ENCODE data around the gene TMEM132D. TPM values are rescaled to one million over a fixed set of nuclear protein-coding genes. Genes with fewer than 3 reads are reported as not detected.

The TMEM132D gene
- total RNA-seq, 1 experiment from 2014 or later = not detected

- no peak for DNase-seq (ENCODE audit: low spot score)
- Histone ChIP-seq H3K36me3 (ENCODE audit: insufficient read depth, low read length, poor library complexity, severe bottlenecking) (no peaks in the 10 kb centered on the region), H3K27ac (ENCODE audit: low read depth, low read length, poor library complexity, severe bottlenecking) (no peak overlapping the region), H3K4me1 (ENCODE audit: insufficient read depth, low read length, poor library complexity, severe bottlenecking) (no peaks in the 10 kb centered on the region), H3K9me3 (ENCODE audit: low read depth, low read length, poor library complexity, severe bottlenecking) (peaks cover 12% of the 10 kb centered on the region), H3K4me3 (ENCODE audit: low read depth, low read length, poor library complexity, severe bottlenecking) (no peak overlapping the region), H3K27me3 (replicated peaks; ENCODE audit: insufficient read depth, low read depth, low read length, poor library complexity) (no peaks in the 10 kb centered on the region)
- no peak for TF ChIP-seq EZH2 (IDR thresholded peaks at IDR 0.05; ENCODE audit: borderline replicate concordance, low read depth, low read length, poor library complexity, severe bottlenecking)
- ChIA-PET POLR2A (ENCODE audit: low non-redundant PET) (no interaction called here), CTCF (no interaction called here)
- intact Hi-C loops (cut with micrococcal nuclease; ENCODE audit: unreplicated experiment) = no loop called here
- BruUV-seq (replicated peaks) = no TSS peak
Observed at GRCh38 chr12:129530984-129531383, 372.8 kb downstream of the TMEM132D start.

- intact Hi-C loops (cut with micrococcal nuclease; ENCODE audit: unreplicated experiment) = no loop called here
- CTCF ChIA-PET = no interaction called here
- H3K27ac ChIP-seq (ENCODE audit: low read depth, low read length, poor library complexity, severe bottlenecking) = no peak overlapping the region
- peaks cover 12% of the 10 kb centered on the region for H3K9me3 ChIP-seq (ENCODE audit: low read depth, low read length, poor library complexity, severe bottlenecking)
- H3K27me3 ChIP-seq (replicated peaks; ENCODE audit: insufficient read depth, low read depth, low read length, poor library complexity) = no peaks in the 10 kb centered on the region
- no TSS peak for BruUV-seq (replicated peaks)
- no peaks in the 10 kb centered on the region for H3K4me1 ChIP-seq (ENCODE audit: insufficient read depth, low read length, poor library complexity, severe bottlenecking)
- no peaks in the 10 kb centered on the region for H3K36me3 ChIP-seq (ENCODE audit: insufficient read depth, low read length, poor library complexity, severe bottlenecking)
- DNase-seq (ENCODE audit: low spot score) = no peak
- no peak overlapping the region for H3K4me3 ChIP-seq (ENCODE audit: low read depth, low read length, poor library complexity, severe bottlenecking)
- POLR2A ChIA-PET (ENCODE audit: low non-redundant PET) = no interaction called here
- no peak for TF ChIP-seq EZH2 (IDR thresholded peaks at IDR 0.05; ENCODE audit: borderline replicate concordance, low read depth, low read length, poor library complexity, severe bottlenecking)
- TF ChIP-seq, protein P1, sequence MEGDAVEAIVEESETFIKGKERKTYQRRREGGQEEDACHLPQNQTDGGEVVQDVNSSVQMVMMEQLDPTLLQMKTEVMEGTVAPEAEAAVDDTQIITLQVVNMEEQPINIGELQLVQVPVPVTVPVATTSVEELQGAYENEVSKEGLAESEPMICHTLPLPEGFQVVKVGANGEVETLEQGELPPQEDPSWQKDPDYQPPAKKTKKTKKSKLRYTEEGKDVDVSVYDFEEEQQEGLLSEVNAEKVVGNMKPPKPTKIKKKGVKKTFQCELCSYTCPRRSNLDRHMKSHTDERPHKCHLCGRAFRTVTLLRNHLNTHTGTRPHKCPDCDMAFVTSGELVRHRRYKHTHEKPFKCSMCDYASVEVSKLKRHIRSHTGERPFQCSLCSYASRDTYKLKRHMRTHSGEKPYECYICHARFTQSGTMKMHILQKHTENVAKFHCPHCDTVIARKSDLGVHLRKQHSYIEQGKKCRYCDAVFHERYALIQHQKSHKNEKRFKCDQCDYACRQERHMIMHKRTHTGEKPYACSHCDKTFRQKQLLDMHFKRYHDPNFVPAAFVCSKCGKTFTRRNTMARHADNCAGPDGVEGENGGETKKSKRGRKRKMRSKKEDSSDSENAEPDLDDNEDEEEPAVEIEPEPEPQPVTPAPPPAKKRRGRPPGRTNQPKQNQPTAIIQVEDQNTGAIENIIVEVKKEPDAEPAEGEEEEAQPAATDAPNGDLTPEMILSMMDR (conservative IDR thresholded peaks at IDR 0.05; ENCODE audit: low read depth, low read length) = no peak
Observed at GRCh38 chr12:129530517-129530916, 373.3 kb downstream of the TMEM132D start.

DNA sequence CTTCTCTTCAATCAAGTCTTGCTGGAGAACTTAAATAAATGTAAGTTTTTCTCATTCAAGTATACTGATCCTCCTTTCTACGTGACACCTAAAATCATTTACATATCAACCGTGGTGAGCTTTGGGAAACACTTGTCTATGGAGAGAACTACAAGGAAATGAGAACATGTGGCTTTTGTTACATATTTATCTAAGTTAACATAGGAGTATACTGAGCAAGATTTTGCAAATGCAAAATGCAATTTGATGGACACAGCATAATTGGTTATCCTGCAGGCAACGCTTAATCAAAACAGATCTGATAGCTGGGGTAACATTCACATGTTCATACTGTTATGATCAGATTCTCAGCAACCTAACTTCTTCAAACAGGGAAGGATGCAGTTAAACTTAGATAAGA lies 376.3 kb downstream of the TMEM132D start:
- Histone ChIP-seq H3K9me3 (ENCODE audit: low read depth, low read length, poor library complexity, severe bottlenecking) (peaks cover 2% of the 10 kb centered on the region), H3K27ac (ENCODE audit: low read depth, low read length, poor library complexity, severe bottlenecking) (no peak overlapping the region), H3K36me3 (ENCODE audit: insufficient read depth, low read length, poor library complexity, severe bottlenecking) (no peaks in the 10 kb centered on the region), H3K27me3 (replicated peaks; ENCODE audit: insufficient read depth, low read depth, low read length, poor library complexity) (no peaks in the 10 kb centered on the region), H3K4me3 (ENCODE audit: low read depth, low read length, poor library complexity, severe bottlenecking) (no peak overlapping the region), H3K4me1 (ENCODE audit: insufficient read depth, low read length, poor library complexity, severe bottlenecking) (no peaks in the 10 kb centered on the region)
- no TSS peak for BruUV-seq (replicated peaks)
- intact Hi-C loops (cut with micrococcal nuclease; ENCODE audit: unreplicated experiment) = no loop called here
- TF ChIP-seq, protein P1 (conservative IDR thresholded peaks at IDR 0.05; ENCODE audit: low read depth, low read length) = no peak
- TF ChIP-seq EZH2 (IDR thresholded peaks at IDR 0.05; ENCODE audit: borderline replicate concordance, low read depth, low read length, poor library complexity, severe bottlenecking) = no peak
- no peak for DNase-seq (ENCODE audit: low spot score)
- CTCF ChIA-PET = no interaction called here
- POLR2A ChIA-PET (ENCODE audit: low non-redundant PET) = no interaction called here

- CTCF ChIA-PET = no interaction called here
- no peak overlapping the region for H3K4me3 ChIP-seq (ENCODE audit: low read depth, low read length, poor library complexity, severe bottlenecking)
- DNase-seq (ENCODE audit: low spot score) = no peak
- no peaks in the 10 kb centered on the region for H3K4me1 ChIP-seq (ENCODE audit: insufficient read depth, low read length, poor library complexity, severe bottlenecking)
- POLR2A ChIA-PET (ENCODE audit: low non-redundant PET) = no interaction called here
- peaks cover 20% of the 10 kb centered on the region for H3K9me3 ChIP-seq (ENCODE audit: low read depth, low read length, poor library complexity, severe bottlenecking)
- no peaks in the 10 kb centered on the region for H3K27me3 ChIP-seq (replicated peaks; ENCODE audit: insufficient read depth, low read depth, low read length, poor library complexity)
- no peak overlapping the region for H3K27ac ChIP-seq (ENCODE audit: low read depth, low read length, poor library complexity, severe bottlenecking)
- TF ChIP-seq, protein P1 (conservative IDR thresholded peaks at IDR 0.05; ENCODE audit: low read depth, low read length) = no peak
- H3K36me3 ChIP-seq (ENCODE audit: insufficient read depth, low read length, poor library complexity, severe bottlenecking) = no peaks in the 10 kb centered on the region
- intact Hi-C loops (cut with micrococcal nuclease; ENCODE audit: unreplicated experiment) = no loop called here
- no TSS peak for BruUV-seq (replicated peaks)
Observed at GRCh38 chr12:129523621-129524020, 380.2 kb downstream of the TMEM132D start.
